IMR-90 (cell line): ENCODE measurements around the gene TOB2. TPM values are rescaled to one million over a fixed set of nuclear protein-coding genes. Genes with fewer than 3 reads are reported as not detected.
A peak's percentile ranks its signal among the peaks of the same experiment; 100 is the strongest.

Experiments
- ATAC-seq: fragments of 200-7000 bp; cut with Tn5 transposase; 2 replicates; pipeline ENCODE4 v1.9.1; 2020; ENCODE audit warnings: low read depth, mild to moderate bottlenecking, moderate library complexity
- BruUV-seq: library from RNA; stranded (reverse); fragments of 400-500 nt; replicated peaks from 2 replicates; lab custom pipeline; 2021; lab: Mats Ljungman, UMichigan
- CTCF ChIA-PET: fragments of 300-600 bp; formaldehyde crosslinking; extraction: SDS; loops from one replicate; lab custom pipeline; 2021; ENCODE audit warnings: antibody characterized with exemption; lab: Yijun Ruan, JAX
- POLR2A ChIA-PET: fragments of 300-600 bp; sonication (Branson Sonifier 250); formaldehyde crosslinking; loops from one replicate; lab custom pipeline; 2022; ENCODE audit warnings: antibody characterized with exemption; ENCODE audit not compliant: unreplicated experiment; lab: Charles Lee
- DNase-seq: peaks from one replicate; pipeline ENCODE4 v3.0.0; 2013
- H2AFZ ChIP-seq: replicated peaks from 2 replicates; pipeline ENCODE3; 2013; ENCODE audit warnings: low read length, mild to moderate bottlenecking; ENCODE audit not compliant: poor library complexity
- H2AK5ac ChIP-seq: 2 replicates; pipeline ENCODE4 v1.6.1; 2013; ENCODE audit warnings: low read depth, low read length, inconsistent platforms
- H2AK9ac ChIP-seq: replicated peaks from 2 replicates; pipeline ENCODE3; 2013; ENCODE audit warnings: mild to moderate bottlenecking, low read depth, low read length, moderate library complexity; ENCODE audit not compliant: poor library complexity
- H2BK120ac ChIP-seq: 2 replicates; pipeline ENCODE4 v1.6.1; 2013; ENCODE audit warnings: low read depth, low read length, inconsistent platforms
- H2BK15ac ChIP-seq: 3 replicates; pipeline ENCODE4 v1.6.1; 2013; ENCODE audit warnings: low read depth, low read length, inconsistent platforms
- H2BK20ac ChIP-seq: 2 replicates; pipeline ENCODE4 v1.6.1; 2013; ENCODE audit warnings: low read depth, mild to moderate bottlenecking, inconsistent platforms, low read length, moderate library complexity
- H2BK5ac ChIP-seq: 2 replicates; pipeline ENCODE4 v1.6.1; 2013; ENCODE audit warnings: mild to moderate bottlenecking, low read depth, low read length, inconsistent platforms; ENCODE audit not compliant: poor library complexity, severe bottlenecking
- H3K14ac ChIP-seq: replicated peaks from 2 replicates; pipeline ENCODE4 v1.6.1; 2013; ENCODE audit warnings: low read depth, low read length, inconsistent platforms
- H3K18ac ChIP-seq: 2 replicates; pipeline ENCODE4 v1.6.1; 2013; ENCODE audit warnings: low read depth, low read length, control low read depth
- H3K23ac ChIP-seq: 2 replicates; pipeline ENCODE4 v1.6.1; 2013; ENCODE audit warnings: low read depth, low read length, inconsistent platforms
- H3K27ac ChIP-seq: 2 replicates; pipeline ENCODE4 v1.5.1; 2013; ENCODE audit warnings: mild to moderate bottlenecking, control low read depth, low read length; ENCODE audit not compliant: insufficient read depth
- H3K27me3 ChIP-seq: 2 replicates; pipeline ENCODE4 v1.6.1; 2013; ENCODE audit warnings: low read length; ENCODE audit not compliant: control insufficient read depth, insufficient read depth
- H3K36me3 ChIP-seq: 2 replicates; pipeline ENCODE4 v1.6.1; 2013; ENCODE audit warnings: low read length, mixed read lengths; ENCODE audit not compliant: control insufficient read depth, insufficient read depth
- H3K4ac ChIP-seq: 2 replicates; pipeline ENCODE4 v1.6.1; 2013; ENCODE audit warnings: low read depth, low read length, inconsistent platforms
- H3K4me1 ChIP-seq: 2 replicates; pipeline ENCODE4 v1.6.1; 2013; ENCODE audit warnings: low read length, mixed read lengths; ENCODE audit not compliant: control insufficient read depth, insufficient read depth
- H3K4me2 ChIP-seq: 2 replicates; pipeline ENCODE4 v1.6.1; 2013; ENCODE audit warnings: low read depth, mild to moderate bottlenecking, control low read depth, low read length, moderate library complexity
- H3K4me3 ChIP-seq: 2 replicates; pipeline ENCODE4 v1.5.1; 2013; ENCODE audit warnings: low read depth, mild to moderate bottlenecking, control low read depth, low read length, moderate library complexity; ENCODE audit not compliant: insufficient read depth
- H3K56ac ChIP-seq: 2 replicates; pipeline ENCODE4 v1.6.1; 2013; ENCODE audit warnings: low read length, inconsistent platforms; ENCODE audit not compliant: insufficient read depth; ENCODE audit errors: extremely low read depth
- H3K79me1 ChIP-seq, 2 experiments: 2 replicates each; pipeline ENCODE4 v1.6.1; 2013; ENCODE audit warnings: low read length in 2 of 2, inconsistent platforms in 1 of 2, low read depth in 1 of 2
- H3K9ac ChIP-seq: 2 replicates; pipeline ENCODE4 v1.6.1; 2013; ENCODE audit warnings: low read depth, low read length, control low read depth
- H3K9me1 ChIP-seq: 2 replicates; pipeline ENCODE4 v1.6.1; 2013; ENCODE audit warnings: low read length, inconsistent platforms; ENCODE audit not compliant: insufficient read depth
- H3K9me3 ChIP-seq: 2 replicates; pipeline ENCODE4 v1.6.1; 2013; ENCODE audit warnings: low read length; ENCODE audit not compliant: control insufficient read depth, insufficient read depth
- H4K20me1 ChIP-seq: 2 replicates; pipeline ENCODE4 v1.6.1; 2013; ENCODE audit warnings: low read length, inconsistent platforms; ENCODE audit not compliant: insufficient read depth
- H4K5ac ChIP-seq: 2 replicates; pipeline ENCODE4 v1.6.1; 2013; ENCODE audit warnings: mild to moderate bottlenecking, low read depth, low read length, control low read depth
- H4K8ac ChIP-seq, 2 experiments: 2 replicates each; pipeline ENCODE4 v1.6.1; 2013; ENCODE audit warnings: low read depth in 2 of 2, low read length in 2 of 2, control low read depth in 1 of 2, inconsistent platforms in 1 of 2
- H4K91ac ChIP-seq: 2 replicates; pipeline ENCODE4 v1.6.1; 2013; ENCODE audit warnings: low read depth, low read length, inconsistent platforms; ENCODE audit not compliant: insufficient read depth
- BHLHE40 ChIP-seq: fragments of 150-350 bp; IDR thresholded peaks from 2 replicates; pipeline ENCODE4 v1.6.1; 2016; ENCODE audit warnings: mild to moderate bottlenecking, low read depth, low read length
- CEBPB ChIP-seq: IDR thresholded peaks from 2 replicates; pipeline ENCODE4 v1.6.1; 2012; ENCODE audit warnings: low read depth, low read length, improper control_type of control experiment
- CHD1 ChIP-seq: IDR thresholded peaks from 2 replicates; pipeline ENCODE4 v1.6.1; 2012; ENCODE audit warnings: low read depth, low read length, improper control_type of control experiment
- FOS ChIP-seq: fragments of 150-350 bp; IDR thresholded peaks from 2 replicates; pipeline ENCODE4 v1.6.1; 2016; ENCODE audit warnings: low read depth, low read length
- MAFK ChIP-seq: IDR thresholded peaks from 2 replicates; pipeline ENCODE4 v1.6.1; 2012; ENCODE audit warnings: low read depth, low read length, improper control_type of control experiment
- MAZ ChIP-seq: IDR thresholded peaks from 2 replicates; pipeline ENCODE4 v1.6.1; 2012; ENCODE audit warnings: low read depth, mild to moderate bottlenecking, low read length, improper control_type of control experiment, moderate library complexity, borderline replicate concordance
- MXI1 ChIP-seq: IDR thresholded peaks from 2 replicates; pipeline ENCODE4 v1.6.1; 2012; ENCODE audit warnings: low read depth, mild to moderate bottlenecking, low read length, moderate library complexity, borderline replicate concordance
- NFE2L2 ChIP-seq: fragments of 150-350 bp; IDR thresholded peaks from 2 replicates; pipeline ENCODE4 v1.6.1; 2016; ENCODE audit warnings: low read depth, mild to moderate bottlenecking, low read length
- POLR2A ChIP-seq: IDR thresholded peaks from 2 replicates; pipeline ENCODE4 v1.6.1; 2012; ENCODE audit warnings: mild to moderate bottlenecking, low read depth, low read length
- RAD21 ChIP-seq: IDR thresholded peaks from 2 replicates; pipeline ENCODE4 v1.6.1; 2012; ENCODE audit warnings: low read length, improper control_type of control experiment
- RCOR1 ChIP-seq: IDR thresholded peaks from 2 replicates; pipeline ENCODE4 v1.6.1; 2012; ENCODE audit warnings: mild to moderate bottlenecking, low read length, improper control_type of control experiment; ENCODE audit not compliant: insufficient replicate concordance
- RFX5 ChIP-seq: IDR thresholded peaks from 2 replicates; pipeline ENCODE4 v1.8.0; 2012; ENCODE audit warnings: low read depth, mild to moderate bottlenecking, low read length, moderate library complexity
- WGBS, 2 experiments: methylation state at CpG; one replicate each; pipeline versions ENCODE4 v1.1.5 to v1.1.7; 2013; ENCODE audit warnings: missing lambda C conversion rate in 2 of 2; ENCODE audit not compliant: insufficient read length in 1 of 2; ENCODE audit errors: extremely low coverage in 2 of 2; 5-methylcytosine and 5-hydroxymethylcytosine counted together
- dilution Hi-C: fragments of 300-500 bp; cut with HindIII; formaldehyde crosslinking; loops from one replicate; pipeline ENCODE4 v1.14.3; 2018; ENCODE audit warnings: low sequenced_read_pairs; ENCODE audit not compliant: unreplicated experiment
- in situ Hi-C: fragments of 300-500 bp; cut with MboI; formaldehyde crosslinking; loops from 3 replicates; pipeline ENCODE4 v1.14.3; 2019; ENCODE audit warnings: low sequenced_read_pairs, inconsistent platforms, mixed read lengths
- intact Hi-C: fragments of 100-400 bp; cut with micrococcal nuclease; formaldehyde crosslinking; loops from 2 replicates; pipeline ENCODE4 v1.10.0; 2022
- polyA plus RNA-seq, 3 experiments: library from polyadenylated mRNA; depleted of rRNA; stranded (reverse); fragments of >200 nt; gene quantifications; 2 replicates each; pipeline ENCODE4 v1.2.3, GENCODE V29; 2012; ENCODE audit warnings: low replicate concordance in 1 of 3
- total RNA-seq: library from RNA; depleted of rRNA; stranded (reverse); fragments of >200 nt; gene quantifications from 2 replicates; pipeline ENCODE4 v1.2.3, GENCODE V29; 2012
- TF ChIP-seq, protein P1 (sequence below): fragments of 150-350 bp; IDR thresholded peaks from 2 replicates; pipeline ENCODE4 v1.6.1; 2017; ENCODE audit warnings: mild to moderate bottlenecking, antibody characterized with exemption, low read length, low read depth
- TF ChIP-seq, protein P2 (sequence below): fragments of 150-350 bp; IDR thresholded peaks from 2 replicates; pipeline ENCODE4 v1.6.1; 2016; ENCODE audit warnings: low read depth, mild to moderate bottlenecking, low read length, moderate library complexity, borderline replicate concordance
- TF ChIP-seq, protein P3 (sequence below): conservative IDR thresholded peaks from 2 replicates; pipeline ENCODE4 v1.5.1; 2012; ENCODE audit warnings: mild to moderate bottlenecking, low read depth, low read length, improper control_type of control experiment

The TOB2 gene
- total and polyA plus RNA-seq, 2 of the 4 experiments (the other 2 are of a cell fraction), result 17.4 to 23.3 TPM

DNA sequence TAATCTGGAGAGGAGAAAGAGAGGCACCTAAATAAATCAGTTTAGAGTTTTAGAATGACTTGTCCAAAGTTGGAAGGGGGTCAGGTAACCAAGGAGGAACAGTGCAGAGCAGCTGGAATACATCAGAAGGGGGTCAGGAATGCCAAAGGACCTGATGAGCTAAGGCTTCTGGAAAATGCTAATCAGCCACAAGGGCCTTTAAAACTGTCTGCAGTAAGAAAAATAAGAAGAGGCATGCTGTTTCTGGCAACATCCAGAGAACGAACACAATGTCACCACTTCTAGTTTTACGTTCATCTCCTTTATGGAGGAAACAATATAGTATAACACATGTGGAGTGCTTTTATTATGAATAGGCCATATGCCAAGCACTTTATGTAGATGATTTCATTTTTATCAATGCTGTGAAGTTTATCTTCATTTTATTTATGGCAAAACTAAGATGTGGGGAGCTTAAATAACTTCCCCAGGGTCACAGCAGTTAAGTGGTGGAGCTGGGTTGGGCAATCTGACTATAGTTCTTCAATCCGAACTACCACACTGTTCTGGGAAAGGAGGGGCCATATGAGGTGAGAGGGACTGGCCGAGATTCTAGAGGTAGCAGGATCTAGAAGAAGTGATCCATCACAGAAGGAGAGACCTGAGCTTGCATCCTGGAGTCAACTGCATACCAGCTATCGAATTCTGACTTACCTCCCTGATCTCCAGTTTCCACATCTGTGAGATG lies 44.9 kb upstream of the TOB2 start:
- H4K91ac ChIP-seq, result no peak overlapping the region
- dilution Hi-C loops (no loop called here), intact Hi-C loops (no loop called here), in situ Hi-C loops (no loop called here)
- peaks cover 33 to 82% of the 10 kb centered on the region in 2 experiments for H3K79me1 ChIP-seq
- H2BK5ac ChIP-seq, result no peak overlapping the region
- ATAC-seq (peak; percentile 42), DNase-seq (peak; percentile 26)
- no peak overlapping the region for H2AK9ac ChIP-seq
- no peak overlapping the region for H3K56ac ChIP-seq
- CTCF ChIA-PET, result no interaction called here
- BruUV-seq, result no TSS peak
- no peak overlapping the region for H3K9ac ChIP-seq
- POLR2A ChIA-PET, result interaction anchor here (0.6 kb wide), 1 partner anchor 23 kb away, joined by 3 read pairs; the partner anchor contains the start of gene PHF5A
- H4K5ac ChIP-seq, result no peak overlapping the region
- no peak overlapping the region for H2BK20ac ChIP-seq
- no peak overlapping the region for H2BK15ac ChIP-seq
- H2BK120ac ChIP-seq, result no peak overlapping the region
- no peak overlapping the region for H3K14ac ChIP-seq
- H3K27me3 ChIP-seq, result no peaks in the 10 kb centered on the region
- H3K4me2 ChIP-seq, result no peak overlapping the region; the same call in 1 of the 2 replicates
- H3K4me1 ChIP-seq, result peaks cover 11% of the 10 kb centered on the region; the same call in 1 of the 2 replicates
- H4K20me1 ChIP-seq, result peaks cover 53% of the 10 kb centered on the region
- no peak overlapping the region for H3K23ac ChIP-seq
- no peak overlapping the region; the same call in 1 of the 2 replicates for H3K18ac ChIP-seq
- no CpG with 5 or more reads among the region's 5 CpGs for WGBS, 2 experiments
- H3K9me1 ChIP-seq, result peaks cover 5% of the 10 kb centered on the region
- no peak overlapping the region for H3K4ac ChIP-seq
- no peaks in the 10 kb centered on the region for H3K9me3 ChIP-seq
- no peak overlapping the region for H3K4me3 ChIP-seq
- no peak overlapping the region for H3K27ac ChIP-seq
- H4K8ac ChIP-seq, result no peak overlapping the region
- H2AK5ac ChIP-seq, result no peak overlapping the region
- no peaks in the 10 kb centered on the region; the same call in 1 of the 2 replicates for H3K36me3 ChIP-seq
- H2AFZ ChIP-seq, result no peak overlapping the region
- TF ChIP-seq NFE2L2, result no peak
- no peak for TF ChIP-seq MAFK
- TF ChIP-seq RAD21, result no peak
- TF ChIP-seq RCOR1, result no peak
- TF ChIP-seq RFX5, result no peak
- TF ChIP-seq CHD1, result no peak
- TF ChIP-seq, protein P1, sequence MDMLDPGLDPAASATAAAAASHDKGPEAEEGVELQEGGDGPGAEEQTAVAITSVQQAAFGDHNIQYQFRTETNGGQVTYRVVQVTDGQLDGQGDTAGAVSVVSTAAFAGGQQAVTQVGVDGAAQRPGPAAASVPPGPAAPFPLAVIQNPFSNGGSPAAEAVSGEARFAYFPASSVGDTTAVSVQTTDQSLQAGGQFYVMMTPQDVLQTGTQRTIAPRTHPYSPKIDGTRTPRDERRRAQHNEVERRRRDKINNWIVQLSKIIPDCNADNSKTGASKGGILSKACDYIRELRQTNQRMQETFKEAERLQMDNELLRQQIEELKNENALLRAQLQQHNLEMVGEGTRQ, result no peak
- no peak for TF ChIP-seq BHLHE40
- TF ChIP-seq MXI1, result no peak
- no peak for TF ChIP-seq CEBPB
- TF ChIP-seq, protein P2, sequence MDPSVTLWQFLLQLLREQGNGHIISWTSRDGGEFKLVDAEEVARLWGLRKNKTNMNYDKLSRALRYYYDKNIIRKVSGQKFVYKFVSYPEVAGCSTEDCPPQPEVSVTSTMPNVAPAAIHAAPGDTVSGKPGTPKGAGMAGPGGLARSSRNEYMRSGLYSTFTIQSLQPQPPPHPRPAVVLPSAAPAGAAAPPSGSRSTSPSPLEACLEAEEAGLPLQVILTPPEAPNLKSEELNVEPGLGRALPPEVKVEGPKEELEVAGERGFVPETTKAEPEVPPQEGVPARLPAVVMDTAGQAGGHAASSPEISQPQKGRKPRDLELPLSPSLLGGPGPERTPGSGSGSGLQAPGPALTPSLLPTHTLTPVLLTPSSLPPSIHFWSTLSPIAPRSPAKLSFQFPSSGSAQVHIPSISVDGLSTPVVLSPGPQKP, result no peak
- no peak for TF ChIP-seq FOS
- no peak for TF ChIP-seq POLR2A
- TF ChIP-seq, protein P3, sequence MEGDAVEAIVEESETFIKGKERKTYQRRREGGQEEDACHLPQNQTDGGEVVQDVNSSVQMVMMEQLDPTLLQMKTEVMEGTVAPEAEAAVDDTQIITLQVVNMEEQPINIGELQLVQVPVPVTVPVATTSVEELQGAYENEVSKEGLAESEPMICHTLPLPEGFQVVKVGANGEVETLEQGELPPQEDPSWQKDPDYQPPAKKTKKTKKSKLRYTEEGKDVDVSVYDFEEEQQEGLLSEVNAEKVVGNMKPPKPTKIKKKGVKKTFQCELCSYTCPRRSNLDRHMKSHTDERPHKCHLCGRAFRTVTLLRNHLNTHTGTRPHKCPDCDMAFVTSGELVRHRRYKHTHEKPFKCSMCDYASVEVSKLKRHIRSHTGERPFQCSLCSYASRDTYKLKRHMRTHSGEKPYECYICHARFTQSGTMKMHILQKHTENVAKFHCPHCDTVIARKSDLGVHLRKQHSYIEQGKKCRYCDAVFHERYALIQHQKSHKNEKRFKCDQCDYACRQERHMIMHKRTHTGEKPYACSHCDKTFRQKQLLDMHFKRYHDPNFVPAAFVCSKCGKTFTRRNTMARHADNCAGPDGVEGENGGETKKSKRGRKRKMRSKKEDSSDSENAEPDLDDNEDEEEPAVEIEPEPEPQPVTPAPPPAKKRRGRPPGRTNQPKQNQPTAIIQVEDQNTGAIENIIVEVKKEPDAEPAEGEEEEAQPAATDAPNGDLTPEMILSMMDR, result no peak
- no peak for TF ChIP-seq MAZ
